ENCODE results near the gene AP4M1.
"Not testable (repeated sequence)": the region's sequence is repeated elsewhere in the genome, so short reads cannot be mapped to it uniquely, and the experiment has no call there.

DNA sequence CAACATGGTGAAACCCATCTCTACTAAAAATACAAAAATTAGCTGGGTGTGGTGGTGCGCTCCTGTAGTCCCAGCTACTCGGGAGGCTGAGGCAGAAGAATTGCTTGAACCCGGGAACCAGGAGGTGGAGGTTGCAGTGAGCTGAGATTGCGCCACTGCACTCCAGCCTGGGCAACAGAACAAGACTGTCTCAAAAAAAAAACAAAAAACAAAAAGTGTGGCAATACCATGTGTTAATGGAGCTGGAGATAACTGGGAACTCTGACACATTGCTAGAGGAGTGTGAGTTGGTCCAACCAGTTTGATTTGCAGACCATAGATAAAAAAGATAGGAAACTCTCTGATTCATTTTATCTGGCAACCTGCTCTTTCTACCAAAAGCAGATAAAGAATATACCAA, 44.9 kb downstream of the AP4M1 start:
- TF ChIP-seq CTCF (conservative IDR thresholded peaks at IDR 0.05; ENCODE audit: low read length); EZH2phosphoT487 (IDR thresholded peaks at IDR 0.05; ENCODE audit: borderline replicate concordance): not testable (repeated sequence)

Data from Loucy (cell line).